ENCODE data around the gene KRTAP1-1.
"Not testable (repeated sequence)": the region's sequence is repeated elsewhere in the genome, so short reads cannot be mapped to it uniquely, and the experiment has no call there.

The KRTAP1-1 gene

GRCh38 chr17:41040783-41041571 is at the start of gene KRTAP1-1:
Gene KRTAP1-1 (minus strand): TSS chr17:41041450. CDS start chr17:41041397, 53 bp downstream.
- DNase-seq (ENCODE audit: low read depth) = not testable (repeated sequence)

GRCh38 chr17:41088760-41089352 is 47.6 kb upstream of the KRTAP1-1 start:
- not testable (repeated sequence) for DNase-seq (ENCODE audit: low read depth)

- not testable (repeated sequence) for DNase-seq (ENCODE audit: low read depth)
Observed at GRCh38 chr17:41084100-41084856, 43.0 kb upstream of the KRTAP1-1 start, which contains the start of gene KRTAP4-7. Gene KRTAP4-7 (plus strand): TSS chr17:41084150. CDS start chr17:41084207, 57 bp downstream.

- DNase-seq (ENCODE audit: low read depth) = not testable (repeated sequence)
Observed at GRCh38 chr17:41083427-41083826, 42.2 kb upstream of the KRTAP1-1 start.

- no peak for DNase-seq (ENCODE audit: low read depth)
Observed at GRCh38 chr17:41082626-41083025, 41.4 kb upstream of the KRTAP1-1 start.

GRCh38 chr17:41076788-41077187 is 35.5 kb upstream of the KRTAP1-1 start:
- no peak for DNase-seq (ENCODE audit: low read depth)

- no peak for DNase-seq (ENCODE audit: low read depth)
Observed at GRCh38 chr17:41073676-41074075, 32.4 kb upstream of the KRTAP1-1 start.

GRCh38 chr17:41071606-41072360 is 30.5 kb upstream of the KRTAP1-1 start:
- DNase-seq (ENCODE audit: low read depth) = no peak

GRCh38 chr17:41069031-41069430 is 27.8 kb upstream of the KRTAP1-1 start:
- no peak for DNase-seq (ENCODE audit: low read depth)

GRCh38 chr17:41067281-41067680 is 26.0 kb upstream of the KRTAP1-1 start:
- no peak for DNase-seq (ENCODE audit: low read depth)

GRCh38 chr17:41065829-41066624 is 24.8 kb upstream of the KRTAP1-1 start, which contains the start of gene KRTAP2-4:
Gene KRTAP2-4 (minus strand): TSS chr17:41065879. CDS start chr17:41065845, 34 bp downstream.
- no peak for DNase-seq (ENCODE audit: low read depth)

GRCh38 chr17:41065016-41065689 is 23.9 kb upstream of the KRTAP1-1 start:
- not testable (repeated sequence) for DNase-seq (ENCODE audit: low read depth)

GRCh38 chr17:41064301-41064700 is 23.1 kb upstream of the KRTAP1-1 start:
- no peak for DNase-seq (ENCODE audit: low read depth)

- no peak for DNase-seq (ENCODE audit: low read depth)
Observed at GRCh38 chr17:41063449-41063848, 22.2 kb upstream of the KRTAP1-1 start.

- DNase-seq (ENCODE audit: low read depth) = no peak
Observed at GRCh38 chr17:41061964-41062363, 20.7 kb upstream of the KRTAP1-1 start.

- DNase-seq (ENCODE audit: low read depth) = no peak
Observed at GRCh38 chr17:41060052-41060604, 18.9 kb upstream of the KRTAP1-1 start, which contains the start of gene KRTAP2-3. Gene KRTAP2-3 (minus strand): TSS chr17:41060114. CDS start chr17:41060050, 64 bp downstream.

- DNase-seq (ENCODE audit: low read depth) = not testable (repeated sequence)
Observed at GRCh38 chr17:41059276-41060051, 18.2 kb upstream of the KRTAP1-1 start.

GRCh38 chr17:41058741-41059140 is 17.5 kb upstream of the KRTAP1-1 start:
- DNase-seq (ENCODE audit: low read depth) = no peak

GRCh38 chr17:41057547-41057946 is 16.3 kb upstream of the KRTAP1-1 start:
- no peak for DNase-seq (ENCODE audit: low read depth)
